ENCODE measurements around the gene TMEM87A. TPM values are rescaled to one million over a fixed set of nuclear protein-coding genes. Genes with fewer than 3 reads are reported as not detected.

The TMEM87A gene
- total and polyA plus RNA-seq, 2 of the 4 experiments (the other 2 are of a cell fraction) = 16.6 to 45.3 TPM

- no peak overlapping the region for H3K56ac ChIP-seq (ENCODE audit: extremely low read depth, insufficient read depth, low read length)
- intact Hi-C loops (cut with micrococcal nuclease) = loop anchor here (5.0 to 10.0 kb wide), 2 partner anchors 34 to 49 kb away; no protein-coding TSS in a partner anchor
- no peak overlapping the region for H2BK15ac ChIP-seq (ENCODE audit: low read depth, low read length)
- H2AFZ ChIP-seq (replicated peaks; ENCODE audit: low read length, poor library complexity) = no peak overlapping the region
- no peak overlapping the region for H3K4me2 ChIP-seq (ENCODE audit: low read depth, low read length)
- H2AK9ac ChIP-seq (replicated peaks; ENCODE audit: low read depth, low read length, poor library complexity) = no peak overlapping the region
- peak; percentile 32; the same call in 1 of the 2 replicates for ATAC-seq (ENCODE audit: low read depth)
- no TSS peak for BruUV-seq (replicated peaks)
- no peak overlapping the region for H4K91ac ChIP-seq (ENCODE audit: insufficient read depth, low read depth, low read length)
- no peak overlapping the region for H3K14ac ChIP-seq (replicated peaks; ENCODE audit: low read depth, low read length)
- H3K4me3 ChIP-seq (ENCODE audit: insufficient read depth, low read depth, low read length) = no peak overlapping the region
- H2AK5ac ChIP-seq (ENCODE audit: low read depth, low read length) = no peak overlapping the region
- no peaks in the 10 kb centered on the region for H3K9me1 ChIP-seq (ENCODE audit: insufficient read depth, low read length)
- no peaks in the 10 kb centered on the region for H4K20me1 ChIP-seq (ENCODE audit: insufficient read depth, low read length)
- peaks cover 8 to 13% of the 10 kb centered on the region in 2 experiments; a peak in 2 of 4 replicates for H3K79me1 ChIP-seq (ENCODE audit: low read depth in 1 of 2, low read length in 2 of 2)
- no peak overlapping the region for H3K18ac ChIP-seq (ENCODE audit: low read depth, low read length)
- DNase-seq = no peak
- H3K9ac ChIP-seq (ENCODE audit: low read depth, low read length) = no peak overlapping the region
- H3K27ac ChIP-seq (ENCODE audit: insufficient read depth, low read length) = no peak overlapping the region
- H4K5ac ChIP-seq (ENCODE audit: low read depth, low read length) = no peak overlapping the region
- WGBS, 2 experiments (ENCODE audit: extremely low coverage in 2 of 2, insufficient read length in 1 of 2) = no CpG with 5 or more reads among the region's 4 CpGs
- H3K23ac ChIP-seq (ENCODE audit: low read depth, low read length) = no peak overlapping the region
- ChIA-PET POLR2A (ENCODE audit: unreplicated experiment) (no interaction called here), CTCF (no interaction called here)
- H2BK120ac ChIP-seq (ENCODE audit: low read depth, low read length) = no peak overlapping the region
- no peak overlapping the region for H2BK5ac ChIP-seq (ENCODE audit: low read depth, low read length, poor library complexity, severe bottlenecking)
- in situ Hi-C loops (cut with MboI; ENCODE audit: low sequenced_read_pairs) = no loop called here
- H3K4me1 ChIP-seq (ENCODE audit: control insufficient read depth, insufficient read depth, low read length) = no peaks in the 10 kb centered on the region
- dilution Hi-C loops (cut with HindIII; ENCODE audit: low sequenced_read_pairs, unreplicated experiment) = no loop called here
- peaks cover 23% of the 10 kb centered on the region for H3K36me3 ChIP-seq (ENCODE audit: control insufficient read depth, insufficient read depth, low read length)
- TF ChIP-seq BHLHE40 (IDR thresholded peaks at IDR 0.05; ENCODE audit: low read depth, low read length) (no peak), CEBPB (IDR thresholded peaks at IDR 0.05; ENCODE audit: low read depth, low read length) (no peak), CTCF (conservative IDR thresholded peaks at IDR 0.05; ENCODE audit: low read depth, low read length) (no peak), POLR2A (IDR thresholded peaks at IDR 0.05; ENCODE audit: low read depth, low read length) (no peak), MXI1 (IDR thresholded peaks at IDR 0.05; ENCODE audit: borderline replicate concordance, low read depth, low read length) (no peak), NFE2L2 (IDR thresholded peaks at IDR 0.05; ENCODE audit: low read depth, low read length) (no peak), SMC3 (IDR thresholded peaks at IDR 0.05; ENCODE audit: low read depth, low read length) (no peak), CHD1 (IDR thresholded peaks at IDR 0.05; ENCODE audit: low read depth, low read length) (no peak), RCOR1 (IDR thresholded peaks at IDR 0.05; ENCODE audit: insufficient replicate concordance, low read length) (no peak), FOS (IDR thresholded peaks at IDR 0.05; ENCODE audit: low read depth, low read length) (no peak), RFX5 (IDR thresholded peaks at IDR 0.05; ENCODE audit: low read depth, low read length) (no peak), RAD21 (IDR thresholded peaks at IDR 0.05; ENCODE audit: low read length) (no peak), MAZ (IDR thresholded peaks at IDR 0.05; ENCODE audit: borderline replicate concordance, low read depth, low read length) (no peak), MAFK (IDR thresholded peaks at IDR 0.05; ENCODE audit: low read depth, low read length) (no peak)
- TF ChIP-seq, protein P1, sequence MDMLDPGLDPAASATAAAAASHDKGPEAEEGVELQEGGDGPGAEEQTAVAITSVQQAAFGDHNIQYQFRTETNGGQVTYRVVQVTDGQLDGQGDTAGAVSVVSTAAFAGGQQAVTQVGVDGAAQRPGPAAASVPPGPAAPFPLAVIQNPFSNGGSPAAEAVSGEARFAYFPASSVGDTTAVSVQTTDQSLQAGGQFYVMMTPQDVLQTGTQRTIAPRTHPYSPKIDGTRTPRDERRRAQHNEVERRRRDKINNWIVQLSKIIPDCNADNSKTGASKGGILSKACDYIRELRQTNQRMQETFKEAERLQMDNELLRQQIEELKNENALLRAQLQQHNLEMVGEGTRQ (IDR thresholded peaks at IDR 0.05; ENCODE audit: low read depth, low read length) = no peak
- H4K8ac ChIP-seq (ENCODE audit: low read depth in 2 of 2, low read length in 2 of 2) = no peak overlapping the region
- H2BK20ac ChIP-seq (ENCODE audit: low read depth, low read length) = no peak overlapping the region
- no peaks in the 10 kb centered on the region for H3K9me3 ChIP-seq (ENCODE audit: control insufficient read depth, insufficient read depth, low read length)
- no peaks in the 10 kb centered on the region for H3K27me3 ChIP-seq (ENCODE audit: control insufficient read depth, insufficient read depth, low read length)
- H3K4ac ChIP-seq (ENCODE audit: low read depth, low read length) = no peak overlapping the region
Measured at GRCh38 chr15:42215913-42216829, 57.1 kb downstream of the TMEM87A start.

Measured in IMR-90 (cell line).